ENCODE results near the gene MAT2B.
A peak's percentile ranks its signal among the peaks of the same experiment; 100 is the strongest.

MAT2B gene

DNA sequence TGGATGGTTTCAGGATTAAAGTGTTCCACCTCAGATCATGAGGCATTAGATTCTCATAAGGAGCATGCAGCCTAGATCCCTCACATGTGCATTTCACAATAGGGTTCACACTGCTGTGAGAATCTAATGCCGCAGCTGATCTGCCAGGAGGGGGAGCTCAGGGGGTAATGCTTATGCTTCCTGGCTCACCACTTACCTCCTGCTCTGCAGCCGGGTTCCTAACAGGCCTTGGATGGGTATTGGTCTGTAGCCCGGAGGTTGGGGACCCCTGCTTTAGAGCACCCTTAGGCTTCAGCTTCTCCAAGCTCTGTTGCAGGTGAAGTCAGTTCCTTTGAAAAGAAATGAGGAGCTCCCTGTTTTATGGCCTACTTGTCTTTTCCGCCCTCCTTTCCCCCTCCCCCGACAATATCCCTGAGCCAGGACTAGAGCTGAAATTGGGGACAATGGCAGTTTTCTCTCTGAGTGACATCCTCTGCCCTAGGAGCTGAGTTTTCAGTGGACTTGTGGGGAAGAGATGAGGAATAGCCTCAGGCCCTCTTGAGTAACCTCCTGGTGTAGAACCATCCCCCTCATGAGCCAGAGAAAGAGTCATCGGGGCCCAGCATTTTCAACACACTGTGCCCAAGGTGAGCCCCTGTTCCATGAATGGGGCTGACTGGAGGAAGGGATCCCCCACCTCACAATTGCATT lies 16.2 kb upstream of the MAT2B start:
- H3K27ac ChIP-seq: no peak overlapping the region
- no peak for TF ChIP-seq ZFX (IDR thresholded peaks at IDR 0.05; ENCODE audit: borderline replicate concordance)
- TF ChIP-seq, protein P1, sequence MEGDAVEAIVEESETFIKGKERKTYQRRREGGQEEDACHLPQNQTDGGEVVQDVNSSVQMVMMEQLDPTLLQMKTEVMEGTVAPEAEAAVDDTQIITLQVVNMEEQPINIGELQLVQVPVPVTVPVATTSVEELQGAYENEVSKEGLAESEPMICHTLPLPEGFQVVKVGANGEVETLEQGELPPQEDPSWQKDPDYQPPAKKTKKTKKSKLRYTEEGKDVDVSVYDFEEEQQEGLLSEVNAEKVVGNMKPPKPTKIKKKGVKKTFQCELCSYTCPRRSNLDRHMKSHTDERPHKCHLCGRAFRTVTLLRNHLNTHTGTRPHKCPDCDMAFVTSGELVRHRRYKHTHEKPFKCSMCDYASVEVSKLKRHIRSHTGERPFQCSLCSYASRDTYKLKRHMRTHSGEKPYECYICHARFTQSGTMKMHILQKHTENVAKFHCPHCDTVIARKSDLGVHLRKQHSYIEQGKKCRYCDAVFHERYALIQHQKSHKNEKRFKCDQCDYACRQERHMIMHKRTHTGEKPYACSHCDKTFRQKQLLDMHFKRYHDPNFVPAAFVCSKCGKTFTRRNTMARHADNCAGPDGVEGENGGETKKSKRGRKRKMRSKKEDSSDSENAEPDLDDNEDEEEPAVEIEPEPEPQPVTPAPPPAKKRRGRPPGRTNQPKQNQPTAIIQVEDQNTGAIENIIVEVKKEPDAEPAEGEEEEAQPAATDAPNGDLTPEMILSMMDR (IDR thresholded peaks at IDR 0.05): peak; percentile 21; the same call in 1 of the 2 replicates

DNA sequence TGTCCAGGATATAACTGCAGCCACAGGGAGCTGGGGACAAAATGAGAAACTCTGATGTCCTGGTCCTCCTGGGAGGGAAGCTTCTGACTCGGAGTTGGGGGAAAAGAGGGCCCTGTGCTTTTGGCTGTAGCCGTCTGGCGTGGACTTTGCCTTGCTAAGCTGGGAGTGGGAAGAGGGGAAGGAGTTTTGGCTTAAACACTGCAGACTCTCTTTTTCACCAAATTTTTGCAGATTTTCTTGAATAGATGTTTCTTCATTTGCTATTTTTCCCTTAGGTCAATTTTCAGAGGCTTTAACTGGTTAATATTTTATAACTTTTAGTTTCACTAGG lies 15.7 kb upstream of the MAT2B start:
- no peak overlapping the region for H3K27ac ChIP-seq
- TF ChIP-seq, protein P1 (IDR thresholded peaks at IDR 0.05): no peak
- TF ChIP-seq ZFX (IDR thresholded peaks at IDR 0.05; ENCODE audit: borderline replicate concordance): no peak

DNA sequence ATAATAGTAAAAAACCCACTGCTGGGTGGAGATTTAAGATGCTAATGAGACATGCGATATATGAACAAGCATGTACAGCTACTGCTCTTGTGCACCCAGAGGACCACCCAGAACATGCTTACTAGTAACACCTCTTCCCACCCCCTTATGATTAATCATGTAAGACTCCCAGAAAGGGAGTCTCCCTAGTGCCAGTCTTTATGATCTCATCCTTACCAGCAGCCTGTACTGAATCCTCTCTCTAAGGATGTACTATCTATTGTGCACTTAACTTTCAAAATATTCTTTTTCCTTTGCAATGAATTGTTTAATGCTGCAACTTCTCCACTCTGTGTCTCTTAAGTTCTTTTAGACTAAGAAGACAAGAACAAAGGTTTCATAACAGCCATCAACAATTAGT lies 9.1 kb upstream of the MAT2B start:
- TF ChIP-seq ZFX (IDR thresholded peaks at IDR 0.05; ENCODE audit: borderline replicate concordance): no peak
- TF ChIP-seq, protein P1 (IDR thresholded peaks at IDR 0.05): no peak
- no peak overlapping the region for H3K27ac ChIP-seq

DNA sequence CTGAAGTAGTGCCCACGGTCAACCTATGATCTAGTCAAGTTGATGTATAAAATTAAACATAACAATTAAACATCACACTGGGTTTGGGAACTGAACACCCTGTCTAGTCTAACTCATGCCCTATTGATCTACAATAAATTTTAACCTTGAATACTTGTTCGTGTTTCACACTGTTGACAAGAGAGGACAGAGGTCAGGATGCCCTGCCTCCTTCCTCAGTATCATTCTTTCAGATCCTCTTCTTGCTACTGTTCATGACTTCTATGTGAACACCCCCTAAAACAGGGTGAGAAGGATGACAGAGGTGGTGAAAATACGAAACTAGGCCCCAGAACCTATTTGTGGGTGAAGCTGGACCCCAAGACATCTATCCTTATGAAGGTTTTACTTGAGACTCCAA lies 8.1 kb upstream of the MAT2B start:
- H3K27ac ChIP-seq: no peak overlapping the region
- TF ChIP-seq ZFX (IDR thresholded peaks at IDR 0.05; ENCODE audit: borderline replicate concordance): no peak
- TF ChIP-seq, protein P1 (IDR thresholded peaks at IDR 0.05): no peak

DNA sequence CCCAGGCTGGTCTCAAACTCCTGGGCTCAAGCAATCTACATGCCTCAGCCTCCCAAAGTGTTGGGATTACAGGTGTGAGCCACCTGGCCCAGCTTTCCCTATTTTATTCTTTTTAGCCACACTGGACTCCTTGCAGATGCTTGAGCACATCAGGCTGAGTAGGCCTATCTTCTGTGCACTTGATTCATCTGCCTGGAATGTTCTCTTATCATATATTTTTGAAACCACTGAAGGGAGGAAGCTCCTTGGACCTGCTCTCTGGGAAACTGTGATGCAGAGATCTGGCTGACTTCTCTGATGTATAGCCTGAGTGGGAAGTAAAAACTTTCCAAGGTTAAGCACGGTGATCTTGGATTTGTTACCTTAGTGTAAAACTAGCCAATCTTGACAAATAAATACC lies 6.5 kb upstream of the MAT2B start:
- TF ChIP-seq, protein P1 (IDR thresholded peaks at IDR 0.05): no peak
- TF ChIP-seq ZFX (IDR thresholded peaks at IDR 0.05; ENCODE audit: borderline replicate concordance): no peak
- no peak overlapping the region for H3K27ac ChIP-seq

DNA sequence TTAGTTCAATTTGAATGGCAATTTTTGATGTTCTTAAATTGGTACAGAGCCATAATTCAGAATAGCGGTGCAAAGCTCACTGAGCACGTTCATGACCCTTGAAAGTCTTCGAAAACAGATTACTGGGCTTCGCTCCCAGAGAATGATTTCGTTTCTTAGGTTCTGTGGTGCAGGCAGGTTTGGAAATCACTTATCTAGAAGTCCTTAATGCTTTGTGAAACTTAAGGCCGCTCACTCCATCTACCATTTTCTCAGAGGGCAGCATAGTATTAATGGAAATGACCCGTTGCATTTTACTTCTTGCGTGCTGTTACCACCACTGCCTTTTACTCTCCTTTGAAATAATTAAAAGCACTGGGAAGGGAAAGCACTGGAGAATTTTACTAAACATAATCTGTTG lies 2.9 kb upstream of the MAT2B start:
- H3K27ac ChIP-seq: peak overlapping the region; percentile 93
- TF ChIP-seq, protein P1 (IDR thresholded peaks at IDR 0.05): no peak
- no peak for TF ChIP-seq ZFX (IDR thresholded peaks at IDR 0.05; ENCODE audit: borderline replicate concordance)

DNA sequence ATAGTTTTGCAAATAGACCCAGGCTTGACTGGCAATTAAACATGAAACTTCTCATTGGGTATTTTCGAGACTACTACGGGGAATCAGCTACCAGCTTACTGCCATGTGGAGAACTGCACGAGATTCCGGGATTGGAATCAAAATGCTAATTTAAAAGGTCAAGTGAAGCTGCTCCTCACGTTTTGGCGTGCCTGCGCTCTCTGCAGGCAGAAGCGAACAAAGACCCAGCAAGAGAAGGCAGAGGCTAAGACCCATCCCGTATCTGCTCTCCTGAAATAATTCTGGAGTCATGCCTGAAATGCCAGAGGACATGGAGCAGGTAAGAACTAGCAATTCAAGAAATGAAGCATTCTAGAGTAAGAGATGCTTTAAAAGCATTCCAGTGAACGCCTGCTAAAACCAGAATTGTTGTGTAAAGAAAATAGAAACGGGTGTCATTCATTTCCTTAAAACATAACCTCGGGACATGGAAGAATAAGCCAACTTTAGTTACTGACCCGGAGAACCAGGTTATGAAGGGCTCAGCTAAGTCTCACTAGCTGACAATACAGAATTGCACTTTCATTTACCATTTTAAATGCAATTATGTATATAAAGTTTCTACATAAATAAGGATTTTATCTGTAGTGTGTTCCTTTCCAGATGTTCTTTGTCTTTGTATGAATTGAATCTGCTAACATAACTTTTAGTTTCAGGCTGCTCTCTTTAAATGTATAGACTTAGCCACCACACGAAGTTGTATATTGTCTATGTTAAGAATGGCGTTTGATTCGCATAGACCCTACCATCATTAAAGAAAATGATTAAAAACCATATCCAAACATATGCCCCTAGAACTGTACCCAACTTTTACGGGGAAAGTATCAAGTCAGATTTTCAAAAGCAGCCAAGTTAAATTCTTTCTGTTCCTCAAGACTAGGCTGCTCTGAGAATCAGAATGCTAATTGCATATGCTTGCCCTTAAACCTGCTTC lies 2.0 kb upstream of the MAT2B start:
- TF ChIP-seq ZFX (IDR thresholded peaks at IDR 0.05; ENCODE audit: borderline replicate concordance): no peak
- TF ChIP-seq, protein P1 (IDR thresholded peaks at IDR 0.05): peak; percentile 65
- peak overlapping the region; percentile 93 for H3K27ac ChIP-seq

Measured in 22Rv1 (cell line).